Transverse colon (tissue), 3 donors: ENCODE results near the gene MX2.

Source experiments
- CTCF ChIP-seq, 5 experiments: fragments of 200-600 bp in 3 of 5; fragments of 450-650 bp in 2 of 5; sonication (generic) in 3 of 5; IDR thresholded peaks; 1 replicate in 2 of 5; 2 replicates in 3 of 5; pipeline ENCODE4 v1.5.1; 2016 to 2017; ENCODE audit warnings: antibody characterized with exemption in 5 of 5, inconsistent platforms in 3 of 5, mild to moderate bottlenecking in 2 of 5, moderate library complexity in 1 of 5
- EP300 ChIP-seq: sonication (generic); formaldehyde crosslinking; IDR thresholded peaks from one replicate; pipeline ENCODE4 v1.6.1; 2017; ENCODE audit warnings: antibody characterized with exemption, low read depth

- TF ChIP-seq CTCF (IDR thresholded peaks at IDR 0.05) (no peak), EP300 (no peak)
These were observed 3.7 kb downstream of the MX2 start for GRCh38 chr21:41365377-41366107.
